OCI-LY3 (cell line): ENCODE data around the gene C10orf95.

Experiments used
- H2AFZ ChIP-seq: fragments of 200-600, 300-600 bp; shearing (Covaris generic); 2 replicates; pipeline ENCODE4 v1.6.0; 2014; ENCODE audit warnings: antibody characterized with exemption, low read depth, low read length
- H3K27ac ChIP-seq: fragments of 200-600, 300-600 bp; sonication (generic); 2 replicates; pipeline ENCODE4 v1.5.1; 2014; ENCODE audit warnings: mild to moderate bottlenecking, low read length, moderate library complexity, mixed read lengths
- H3K27me3 ChIP-seq: fragments of 200-600, 300-600 bp; sonication (generic); 2 replicates; pipeline ENCODE4 v1.6.1; 2014; ENCODE audit warnings: low read depth, low read length, mixed read lengths
- H3K36me3 ChIP-seq: fragments of 200-600, 300-600 bp; sonication (generic); replicated peaks from 2 replicates; pipeline ENCODE3; 2014; ENCODE audit warnings: low read depth, low read length, mixed read lengths
- H3K4me1 ChIP-seq: fragments of 300-600, 200-600 bp; sonication (generic); 2 replicates; pipeline ENCODE4 v1.6.1; 2014; ENCODE audit warnings: low read length, mixed read lengths
- H3K4me2 ChIP-seq: fragments of 200-600, 300-600 bp; sonication (generic); 2 replicates; pipeline ENCODE4 v1.6.1; 2014; ENCODE audit warnings: low read length, mixed read lengths
- H3K4me3 ChIP-seq: fragments of 300-600, 200-600 bp; sonication (generic); 2 replicates; pipeline ENCODE4 v1.5.1; 2014; ENCODE audit warnings: antibody characterized with exemption, mild to moderate bottlenecking, low read length, moderate library complexity
- H3K79me2 ChIP-seq: fragments of 300-600, 200-600 bp; shearing (Covaris generic); 2 replicates; pipeline ENCODE4 v1.6.1; 2014; ENCODE audit warnings: mild to moderate bottlenecking, low read length, mixed read lengths
- H3K9ac ChIP-seq: fragments of 300-600, 200-600 bp; shearing (Covaris generic); 2 replicates; pipeline ENCODE4 v1.6.0; 2014; ENCODE audit warnings: mild to moderate bottlenecking, low read length, moderate library complexity
- H3K9me3 ChIP-seq: fragments of 200-600, 300-600 bp; shearing (Covaris generic); 2 replicates; pipeline ENCODE4 v1.6.1; 2014; ENCODE audit warnings: low read length, mixed read lengths; ENCODE audit not compliant: insufficient read depth
- H4K20me1 ChIP-seq: fragments of 200-600, 300-600 bp; sonication (generic); 2 replicates; pipeline ENCODE4 v1.6.1; 2016; ENCODE audit warnings: low read length, mixed read lengths; ENCODE audit not compliant: insufficient read depth
- EZH2phosphoT487 ChIP-seq: fragments of 200-600 bp; shearing (Covaris generic); IDR thresholded peaks from 2 replicates; pipeline ENCODE4 v1.6.1; 2018; ENCODE audit warnings: antibody characterized with exemption, mixed run types, low read depth
- TF ChIP-seq, protein P1 (sequence below): fragments of 200-600, 300-600 bp; sonication (generic); IDR thresholded peaks from 2 replicates; pipeline ENCODE4 v1.5.1; 2014; ENCODE audit warnings: antibody characterized with exemption, low read length, low read depth

C10orf95 gene

DNA sequence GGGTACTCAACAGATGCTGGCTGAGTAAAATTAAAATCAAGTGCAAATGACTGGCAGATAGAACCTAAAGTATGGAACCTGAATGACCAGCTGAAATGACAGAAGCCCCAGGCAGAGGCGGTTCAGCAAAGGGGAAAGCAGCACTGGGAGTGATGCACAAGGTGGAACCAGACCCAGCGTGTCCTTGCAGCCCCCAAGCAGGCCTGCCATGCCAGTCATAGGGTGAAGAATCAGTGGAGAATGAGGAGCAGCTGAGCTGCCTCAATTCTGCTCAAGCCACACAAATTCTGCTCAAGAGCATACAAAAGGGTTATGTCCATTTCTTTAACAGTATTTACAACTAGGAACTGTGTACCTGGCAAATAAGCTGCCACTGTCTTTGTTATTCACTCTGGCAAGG is 42.4 kb upstream of the C10orf95 start:
- no peaks in the 10 kb centered on the region for H3K27me3 ChIP-seq
- H4K20me1 ChIP-seq = no peaks in the 10 kb centered on the region; the same call in 1 of the 2 replicates
- no peak overlapping the region for H3K4me3 ChIP-seq
- no peak overlapping the region for H3K9ac ChIP-seq
- H3K4me1 ChIP-seq = no peaks in the 10 kb centered on the region
- no peaks in the 10 kb centered on the region for H3K9me3 ChIP-seq
- peaks cover 33% of the 10 kb centered on the region for H3K79me2 ChIP-seq
- TF ChIP-seq, protein P1, sequence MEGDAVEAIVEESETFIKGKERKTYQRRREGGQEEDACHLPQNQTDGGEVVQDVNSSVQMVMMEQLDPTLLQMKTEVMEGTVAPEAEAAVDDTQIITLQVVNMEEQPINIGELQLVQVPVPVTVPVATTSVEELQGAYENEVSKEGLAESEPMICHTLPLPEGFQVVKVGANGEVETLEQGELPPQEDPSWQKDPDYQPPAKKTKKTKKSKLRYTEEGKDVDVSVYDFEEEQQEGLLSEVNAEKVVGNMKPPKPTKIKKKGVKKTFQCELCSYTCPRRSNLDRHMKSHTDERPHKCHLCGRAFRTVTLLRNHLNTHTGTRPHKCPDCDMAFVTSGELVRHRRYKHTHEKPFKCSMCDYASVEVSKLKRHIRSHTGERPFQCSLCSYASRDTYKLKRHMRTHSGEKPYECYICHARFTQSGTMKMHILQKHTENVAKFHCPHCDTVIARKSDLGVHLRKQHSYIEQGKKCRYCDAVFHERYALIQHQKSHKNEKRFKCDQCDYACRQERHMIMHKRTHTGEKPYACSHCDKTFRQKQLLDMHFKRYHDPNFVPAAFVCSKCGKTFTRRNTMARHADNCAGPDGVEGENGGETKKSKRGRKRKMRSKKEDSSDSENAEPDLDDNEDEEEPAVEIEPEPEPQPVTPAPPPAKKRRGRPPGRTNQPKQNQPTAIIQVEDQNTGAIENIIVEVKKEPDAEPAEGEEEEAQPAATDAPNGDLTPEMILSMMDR = no peak
- TF ChIP-seq EZH2phosphoT487 = no peak
- H2AFZ ChIP-seq = no peak overlapping the region
- no peak overlapping the region for H3K4me2 ChIP-seq
- H3K27ac ChIP-seq = no peak overlapping the region
- H3K36me3 ChIP-seq = peaks cover 2% of the 10 kb centered on the region

GRCh38 chr10:102492983-102493382 is 41.6 kb upstream of the C10orf95 start:
- no peak overlapping the region for H3K9ac ChIP-seq
- no peaks in the 10 kb centered on the region for H3K27me3 ChIP-seq
- no peaks in the 10 kb centered on the region for H3K4me1 ChIP-seq
- TF ChIP-seq EZH2phosphoT487 = no peak
- TF ChIP-seq, protein P1 = no peak
- H3K4me3 ChIP-seq = no peak overlapping the region
- no peaks in the 10 kb centered on the region for H3K9me3 ChIP-seq
- H4K20me1 ChIP-seq = no peaks in the 10 kb centered on the region; the same call in 1 of the 2 replicates
- H3K36me3 ChIP-seq = peaks cover 8% of the 10 kb centered on the region
- no peak overlapping the region for H2AFZ ChIP-seq
- H3K79me2 ChIP-seq = peaks cover 27% of the 10 kb centered on the region
- no peak overlapping the region for H3K4me2 ChIP-seq
- H3K27ac ChIP-seq = no peak overlapping the region

DNA sequence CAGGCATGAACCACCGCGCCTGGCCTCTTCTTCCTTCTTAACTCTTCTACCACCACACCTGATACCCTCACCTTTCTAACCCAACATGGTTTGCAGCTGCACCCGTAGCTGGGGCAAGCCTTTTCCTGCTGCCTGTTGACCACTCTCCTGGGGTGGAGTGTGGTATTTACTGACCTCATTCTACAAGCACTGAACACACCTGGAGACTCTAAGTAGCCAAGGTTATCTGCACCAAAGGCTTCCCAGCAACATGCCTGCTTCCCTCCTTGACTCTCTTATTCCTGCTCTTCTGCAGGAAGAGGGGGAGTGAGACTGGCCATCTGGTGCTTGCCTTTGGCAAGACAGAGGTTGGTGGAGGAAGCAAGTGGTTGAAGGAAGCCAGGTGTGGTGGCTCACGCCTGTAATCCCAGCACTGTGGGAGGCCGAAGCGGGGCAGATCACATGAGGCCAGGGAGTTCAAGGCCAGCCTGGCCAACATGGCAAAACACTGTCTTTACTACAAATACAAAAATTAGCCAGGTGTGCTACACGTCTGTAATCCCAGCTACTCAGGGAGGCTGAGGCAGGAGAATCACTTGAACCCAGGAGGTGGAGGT is 41.1 kb upstream of the C10orf95 start:
- H3K4me3 ChIP-seq = no peak overlapping the region
- no peaks in the 10 kb centered on the region; the same call in 1 of the 2 replicates for H4K20me1 ChIP-seq
- no peaks in the 10 kb centered on the region for H3K27me3 ChIP-seq
- no peak overlapping the region for H3K9ac ChIP-seq
- peaks cover 23% of the 10 kb centered on the region for H3K79me2 ChIP-seq
- H3K4me2 ChIP-seq = no peak overlapping the region
- H2AFZ ChIP-seq = no peak overlapping the region
- TF ChIP-seq EZH2phosphoT487 = no peak
- TF ChIP-seq, protein P1 = no peak
- H3K9me3 ChIP-seq = no peaks in the 10 kb centered on the region
- no peak overlapping the region for H3K27ac ChIP-seq
- peaks cover 8% of the 10 kb centered on the region for H3K36me3 ChIP-seq
- no peaks in the 10 kb centered on the region for H3K4me1 ChIP-seq

- no peaks in the 10 kb centered on the region for H3K4me1 ChIP-seq
- H3K9ac ChIP-seq = no peak overlapping the region
- H3K27ac ChIP-seq = no peak overlapping the region
- no peak overlapping the region for H3K4me3 ChIP-seq
- no peak overlapping the region for H2AFZ ChIP-seq
- no peaks in the 10 kb centered on the region; the same call in 1 of the 2 replicates for H4K20me1 ChIP-seq
- no peaks in the 10 kb centered on the region for H3K27me3 ChIP-seq
- TF ChIP-seq, protein P1 = no peak
- no peak for TF ChIP-seq EZH2phosphoT487
- no peak overlapping the region for H3K4me2 ChIP-seq
- peaks cover 15% of the 10 kb centered on the region for H3K79me2 ChIP-seq
- H3K36me3 ChIP-seq = peaks cover 8% of the 10 kb centered on the region
- H3K9me3 ChIP-seq = no peaks in the 10 kb centered on the region
Observed at GRCh38 chr10:102491136-102491535, 39.8 kb upstream of the C10orf95 start.
